NCI-H748 (cell line): ENCODE measurements around the gene RAB7A.

Experiments
- DNase-seq: peaks from one replicate; lab custom pipeline; 2025; ENCODE audit not compliant: unreplicated experiment; lab: John Stamatoyannopoulos, UW

RAB7A gene

DNA sequence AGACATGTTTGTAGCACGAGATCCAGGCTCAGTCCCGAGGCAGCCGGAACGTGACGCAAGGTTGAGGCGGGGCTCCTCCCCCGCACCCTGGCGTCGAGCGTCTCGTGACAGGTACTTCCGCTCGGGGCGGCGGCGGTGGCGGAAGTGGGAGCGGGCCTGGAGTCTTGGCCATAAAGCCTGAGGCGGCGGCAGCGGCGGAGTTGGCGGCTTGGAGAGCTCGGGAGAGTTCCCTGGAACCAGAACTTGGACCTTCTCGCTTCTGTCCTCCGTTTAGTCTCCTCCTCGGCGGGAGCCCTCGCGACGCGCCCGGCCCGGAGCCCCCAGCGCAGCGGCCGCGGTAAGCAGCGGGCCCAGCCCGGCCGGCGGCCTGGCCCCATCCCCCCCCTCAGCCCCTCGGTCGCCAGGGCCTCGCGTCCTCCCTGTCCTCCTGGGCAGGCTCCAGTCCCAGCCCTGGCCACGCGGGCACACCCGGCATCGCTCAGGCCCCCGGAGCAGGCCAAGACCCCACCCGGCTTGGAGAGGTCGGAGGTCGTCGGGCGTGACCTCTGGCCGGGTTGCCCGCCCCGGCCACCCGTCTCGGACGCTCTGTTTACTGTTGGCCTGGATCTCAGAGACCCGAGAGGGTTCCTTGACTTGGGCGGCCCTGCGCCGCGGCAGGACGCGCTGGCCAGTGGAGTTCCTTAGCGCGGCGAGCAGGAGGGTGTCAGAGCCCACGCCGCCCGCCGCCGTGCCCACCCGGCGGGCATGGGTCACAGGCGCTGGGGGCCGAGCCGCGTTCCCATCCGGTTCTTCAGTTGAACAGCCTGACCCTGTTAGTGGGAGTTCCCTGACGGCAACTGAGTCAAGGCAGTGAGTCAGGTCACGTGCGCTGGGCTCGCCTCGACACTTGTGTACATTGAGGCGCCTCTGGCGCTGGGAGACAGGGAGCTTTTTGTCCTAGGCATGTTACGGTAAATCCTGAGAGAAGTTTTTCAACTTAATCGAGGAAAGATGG is at the start of gene RAB7A:
Gene RAB7A, plus strand, starts transcription at position 161 of the 994 bp plus-strand sequence. CDS start 69,185 bp downstream, outside the sequence.
- DNase-seq = peak; percentile 94

DNA sequence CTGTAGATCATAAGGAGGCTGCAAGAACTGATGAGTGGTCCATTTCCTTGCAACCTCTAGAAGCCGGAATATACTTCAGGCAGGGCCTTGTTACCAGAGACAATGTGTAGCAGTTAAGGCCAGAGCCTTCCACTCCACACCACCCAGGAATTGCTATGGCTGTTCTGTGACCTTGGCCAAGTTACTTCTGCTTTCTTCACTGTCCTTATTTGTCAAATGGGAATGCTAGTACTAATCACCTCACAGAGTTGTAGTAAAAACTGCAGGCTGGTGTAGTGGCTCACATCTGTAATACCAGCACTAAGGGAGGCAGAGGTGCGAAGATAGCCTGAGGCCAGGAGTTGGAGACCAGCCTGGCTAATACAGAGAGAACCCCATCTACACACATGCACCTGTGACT is 46.6 kb upstream of the RAB7A start:
- no peak for DNase-seq

DNA sequence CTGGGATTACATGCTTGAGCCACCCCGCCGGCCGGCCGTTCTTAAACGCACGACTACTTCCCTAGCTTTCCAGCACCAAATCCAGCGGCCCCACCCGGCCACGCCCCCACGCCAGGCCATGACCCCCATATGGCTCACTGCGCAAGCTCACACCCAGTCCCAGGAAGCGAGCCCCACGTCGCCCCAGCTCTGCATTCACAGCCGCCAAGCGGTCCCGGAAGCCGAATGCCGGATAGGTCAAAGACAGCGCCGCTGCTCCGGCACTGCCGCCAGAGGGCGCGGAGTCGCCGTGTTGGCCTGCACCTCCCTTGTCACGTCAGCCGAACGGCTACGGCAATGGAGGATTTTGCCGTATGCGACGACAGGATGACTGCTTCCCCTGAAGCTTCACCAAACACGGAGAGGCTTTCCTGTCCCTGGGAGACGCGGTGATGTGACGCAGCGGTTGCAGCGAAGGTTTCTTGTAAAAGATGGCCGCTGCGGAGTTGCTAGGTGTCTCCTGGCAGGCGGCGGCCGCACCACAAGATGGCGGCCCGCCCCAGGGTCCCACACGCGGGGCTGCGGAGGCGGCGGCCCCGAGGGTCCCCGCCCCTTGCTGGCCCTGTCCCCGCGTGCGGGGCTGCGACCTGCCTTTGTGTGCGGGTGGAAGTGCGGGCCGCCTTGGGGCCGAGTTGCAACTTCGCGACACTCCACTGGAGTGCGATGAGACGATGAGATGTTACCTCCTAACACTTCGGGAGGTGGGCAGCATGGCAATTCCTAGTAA is 45.2 kb upstream of the RAB7A start:
- peak; percentile 95 for DNase-seq

DNA sequence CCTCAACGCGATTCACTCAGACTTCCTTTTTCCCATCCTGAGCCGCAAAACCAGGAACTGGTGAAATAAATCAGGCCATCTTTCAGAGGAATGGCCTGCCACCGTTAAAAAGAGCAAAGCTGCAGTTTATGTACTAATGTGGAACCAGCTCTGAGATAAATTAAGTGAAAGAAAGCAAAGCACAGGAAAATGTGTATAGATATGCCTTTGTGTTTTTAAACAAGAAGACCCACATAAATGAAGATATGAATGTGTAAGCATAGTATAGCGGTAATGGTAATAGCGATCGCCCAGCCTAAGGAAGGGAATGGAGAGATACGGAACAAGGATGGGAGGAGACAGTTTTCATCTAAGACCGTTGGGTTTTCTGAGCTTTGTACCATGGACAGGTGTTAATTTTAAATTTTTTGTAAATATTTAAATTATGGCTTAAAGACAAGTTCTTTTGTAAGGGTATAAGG is 44.6 kb upstream of the RAB7A start:
- no peak for DNase-seq

DNA sequence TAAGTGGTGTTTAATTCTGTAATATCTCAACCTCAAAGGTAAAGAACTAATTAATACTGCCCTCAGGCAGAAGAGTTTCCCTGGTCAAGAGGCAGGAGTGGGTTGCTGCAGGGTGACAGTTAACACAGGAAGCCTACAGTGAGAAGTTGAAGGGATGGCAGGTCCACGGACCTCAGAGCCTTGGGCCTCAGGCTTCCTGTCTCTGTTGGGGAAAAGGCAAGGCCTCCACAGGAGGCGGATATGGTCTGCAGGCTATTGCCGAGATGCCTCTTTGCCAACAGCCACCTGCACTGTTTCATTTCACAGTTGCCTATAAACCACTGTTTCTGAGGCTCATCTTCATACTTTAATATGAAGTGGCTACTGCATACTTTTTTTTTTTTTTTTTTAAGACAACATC is 42.0 kb upstream of the RAB7A start:
- no peak for DNase-seq

DNA sequence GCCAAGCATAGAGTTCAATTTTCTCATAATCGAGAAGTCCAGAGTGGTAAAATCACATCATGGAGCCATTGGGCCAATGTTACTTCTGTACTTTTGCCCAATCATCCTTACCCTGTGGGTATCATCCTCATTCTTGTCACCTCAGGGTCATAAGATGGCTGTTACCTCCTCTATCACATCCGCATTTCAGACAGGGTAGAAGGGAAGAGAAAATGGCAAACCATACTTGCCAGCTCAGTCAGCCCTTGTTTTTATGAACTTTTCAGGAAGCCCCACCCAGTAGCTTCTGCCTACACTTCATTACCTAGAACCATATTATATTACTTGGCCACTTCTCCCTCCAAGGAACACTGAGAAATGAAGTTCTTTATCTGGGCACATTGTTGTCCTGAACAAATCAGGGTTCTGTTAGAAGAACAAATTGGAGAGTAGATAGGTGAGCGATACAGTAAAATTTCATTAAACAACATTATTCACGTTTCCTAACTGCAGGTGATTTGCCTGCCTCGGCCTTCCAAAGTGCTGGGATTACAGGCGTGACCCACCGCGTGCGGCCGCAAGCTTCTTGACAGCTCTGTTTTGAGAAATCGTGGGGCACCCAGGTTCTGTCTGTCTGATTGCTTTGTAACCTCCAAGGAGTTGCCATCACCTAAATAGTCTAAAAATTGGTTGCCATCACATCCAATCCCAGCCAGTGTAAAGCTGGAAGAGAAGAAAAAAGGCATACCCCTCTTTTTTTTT is 40.8 kb upstream of the RAB7A start:
- no peak for DNase-seq

DNA sequence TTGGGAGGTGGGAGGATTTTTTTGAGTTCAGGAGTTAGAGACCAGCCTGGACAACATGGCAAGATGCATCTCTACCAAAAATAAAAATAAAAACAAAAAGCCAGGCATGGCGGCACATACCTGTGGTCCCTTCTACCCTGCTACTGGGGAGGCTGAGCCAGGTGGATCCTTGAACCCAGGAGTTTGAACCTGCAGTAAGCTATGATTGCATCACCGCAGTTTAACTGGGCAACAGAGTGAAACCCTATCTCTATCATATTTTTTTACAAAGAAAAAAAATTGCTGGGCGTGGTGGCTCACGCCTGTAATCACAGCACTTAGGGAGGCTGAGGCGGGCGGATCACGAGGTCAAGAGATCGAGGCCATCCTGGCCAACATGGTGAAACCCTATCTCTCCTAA is 39.5 kb upstream of the RAB7A start:
- no peak for DNase-seq

DNA sequence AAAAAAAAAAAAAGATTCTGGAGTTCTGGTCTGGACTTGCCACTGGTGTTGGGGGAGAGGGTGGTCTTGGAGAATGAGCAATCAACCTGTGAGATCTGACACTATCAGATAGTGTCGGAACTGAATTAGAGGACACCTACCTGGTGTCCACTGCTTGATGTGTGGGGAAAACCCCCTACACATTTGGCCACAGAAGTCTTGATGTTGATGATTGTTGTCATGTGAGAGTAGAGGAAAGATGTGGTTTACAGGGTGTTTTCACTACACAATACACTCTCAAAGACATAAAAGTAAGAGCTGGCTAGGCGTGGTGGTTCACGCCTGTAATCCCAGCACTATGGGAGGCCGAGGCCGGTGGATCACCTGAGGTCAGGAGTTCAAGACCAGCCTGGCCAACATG is 36.9 kb upstream of the RAB7A start:
- DNase-seq = no peak

DNA sequence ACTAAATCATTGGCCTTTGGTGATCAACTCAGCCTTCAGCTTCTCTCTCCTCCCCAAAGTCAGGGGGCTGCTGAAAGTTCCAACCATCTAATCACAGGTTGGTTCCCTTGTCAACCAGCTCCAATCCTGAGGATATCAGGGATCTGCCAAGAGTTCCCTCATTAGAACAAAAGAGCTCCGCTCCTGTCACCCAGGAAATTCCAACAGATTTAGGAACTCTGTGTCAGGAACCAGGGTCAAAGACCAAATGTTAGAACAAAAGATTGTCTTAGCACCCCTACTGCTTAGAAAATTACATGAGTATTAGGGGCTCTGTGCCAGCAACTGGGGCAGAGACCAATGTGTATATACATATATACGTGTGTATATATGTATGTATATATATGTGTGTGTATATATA is 32.3 kb upstream of the RAB7A start:
- no peak for DNase-seq

DNA sequence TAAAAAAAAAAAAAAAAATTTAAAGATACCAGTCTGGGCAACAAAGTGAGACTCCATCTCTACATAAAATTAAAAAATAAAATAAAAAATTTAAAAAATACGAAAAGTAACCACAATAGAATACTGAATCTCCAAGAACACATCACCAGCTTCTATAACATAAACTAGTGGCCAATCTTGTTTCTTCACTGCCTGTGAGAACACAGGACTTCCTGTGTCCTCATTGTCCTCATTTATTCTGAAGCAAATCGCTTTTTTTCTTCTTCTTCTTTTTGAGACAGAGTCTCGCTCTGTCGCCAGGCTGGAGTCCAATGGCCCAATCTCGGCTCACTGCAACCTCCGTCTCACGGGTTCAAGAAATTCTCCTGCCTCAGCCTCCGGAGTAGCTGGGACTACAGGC is 28.6 kb upstream of the RAB7A start:
- DNase-seq = no peak

DNA sequence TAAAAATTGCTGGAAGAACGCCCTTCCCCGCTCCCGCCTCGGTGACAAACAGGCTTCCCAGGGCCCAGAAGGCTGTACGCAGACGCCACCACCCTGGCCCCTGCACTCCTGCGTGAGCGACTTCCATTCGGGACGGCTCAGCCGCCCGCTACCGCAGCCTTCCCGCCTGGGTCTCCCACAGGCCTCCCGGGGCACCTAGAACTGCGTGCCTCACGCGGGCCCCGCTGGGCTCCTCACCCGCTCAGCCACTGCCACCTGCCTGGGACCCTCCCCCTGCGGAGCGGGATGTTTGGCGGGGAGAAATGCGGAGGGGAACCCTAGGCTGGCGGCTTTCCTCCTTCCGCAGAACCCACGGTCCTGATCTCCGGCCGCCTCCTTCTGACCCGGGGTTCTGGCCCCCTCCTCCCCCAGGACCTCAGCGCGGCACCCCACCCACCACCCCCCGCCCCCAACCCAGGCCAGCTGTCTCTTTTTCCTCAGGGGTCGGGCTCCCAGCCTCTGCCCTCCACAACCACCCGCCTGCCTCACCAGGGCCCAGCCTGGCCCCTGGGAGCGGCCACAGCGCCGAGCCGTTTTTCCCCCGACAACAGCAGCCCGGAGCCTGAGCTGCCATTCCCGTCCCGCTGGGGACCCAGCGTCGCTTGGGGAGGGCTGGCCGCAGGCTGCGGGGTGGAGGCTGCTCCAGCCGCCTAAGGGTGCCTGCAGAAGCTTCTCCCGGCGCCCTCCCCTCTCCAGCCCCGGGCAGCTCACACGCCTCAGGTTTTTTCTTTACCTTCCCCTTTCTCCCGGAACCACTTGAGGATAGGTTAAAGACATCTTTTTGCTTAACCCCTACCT is 27.6 kb upstream of the RAB7A start:
- DNase-seq = peak; percentile 58

DNA sequence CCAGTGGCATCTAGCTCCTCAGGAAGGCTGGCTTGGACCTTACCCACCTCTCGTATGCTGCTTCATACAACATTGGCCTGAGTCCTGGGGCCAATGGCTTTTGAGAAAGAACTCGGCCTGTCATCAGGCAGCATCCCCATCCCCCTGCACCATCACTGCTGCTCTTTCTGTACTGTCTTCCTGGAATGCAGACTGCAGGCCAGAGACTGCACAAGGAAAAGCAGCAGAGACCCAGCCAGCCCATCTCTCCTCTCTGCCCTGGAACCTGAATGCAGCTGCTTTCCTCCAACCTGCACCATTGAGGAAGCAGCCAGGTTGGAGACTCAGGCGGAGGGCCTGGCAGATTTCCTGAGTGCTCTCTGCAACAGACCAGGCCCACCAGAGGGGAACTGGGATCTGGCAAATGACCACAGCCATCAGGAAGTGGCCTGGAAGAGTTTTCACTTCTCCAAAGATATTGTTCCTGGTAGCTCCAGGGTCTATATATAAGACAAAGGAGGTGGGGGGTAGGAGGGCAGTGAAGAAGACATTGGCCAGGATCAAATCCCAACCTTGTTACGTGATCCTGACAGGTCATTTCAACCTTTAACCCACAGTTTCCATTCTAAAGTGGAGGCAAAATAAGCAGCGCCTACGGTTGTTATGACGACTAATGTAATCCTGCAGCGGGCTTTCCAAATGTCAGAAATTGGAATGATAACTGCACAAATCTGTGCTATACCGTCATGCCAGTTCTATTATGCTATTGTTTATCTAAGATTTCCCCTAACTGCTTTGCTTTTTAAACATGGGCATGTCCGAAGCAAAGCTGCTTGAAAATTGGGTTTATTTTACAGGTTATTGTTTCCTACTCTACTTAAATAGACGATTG is 24.4 kb upstream of the RAB7A start:
- DNase-seq = peak; percentile 24

DNA sequence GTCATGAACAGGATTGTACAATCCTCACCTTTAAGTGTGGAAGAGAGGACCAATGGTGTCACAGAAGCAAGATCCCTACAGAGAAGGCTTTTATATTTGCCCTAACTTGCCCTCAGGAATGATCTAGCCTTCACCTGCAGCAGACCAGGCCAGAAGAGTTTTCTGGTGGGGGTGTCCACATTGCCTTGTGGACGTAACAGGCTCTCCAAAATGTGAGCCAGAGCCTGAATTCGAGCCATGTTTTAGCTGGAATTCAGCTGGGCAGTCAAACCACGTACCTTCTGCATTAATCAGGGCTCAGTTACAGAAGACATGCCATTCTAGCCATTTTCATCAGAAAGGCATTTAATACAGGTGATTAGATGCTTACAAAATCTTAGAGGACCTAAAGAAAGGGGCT is 23.6 kb upstream of the RAB7A start:
- no peak for DNase-seq

DNA sequence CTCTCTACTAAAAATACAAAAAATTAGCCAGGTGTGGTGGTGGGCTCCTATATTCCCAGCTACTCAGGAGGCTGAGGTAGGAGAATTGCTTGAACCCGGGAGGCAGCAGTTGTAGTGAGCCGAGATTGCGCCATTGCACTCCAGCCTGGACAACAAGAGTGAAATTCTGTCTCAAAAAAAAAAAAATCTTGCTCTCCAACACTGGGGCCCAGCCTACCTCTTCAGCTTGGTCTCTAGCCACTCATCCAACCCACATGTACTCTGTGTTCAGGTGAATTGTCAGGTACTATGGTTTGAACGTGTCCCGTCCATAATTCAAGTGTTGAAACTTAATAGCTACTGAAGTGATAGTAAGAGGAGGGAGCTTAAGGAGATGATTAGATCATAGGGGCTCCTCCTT is 22.4 kb upstream of the RAB7A start:
- DNase-seq = no peak

DNA sequence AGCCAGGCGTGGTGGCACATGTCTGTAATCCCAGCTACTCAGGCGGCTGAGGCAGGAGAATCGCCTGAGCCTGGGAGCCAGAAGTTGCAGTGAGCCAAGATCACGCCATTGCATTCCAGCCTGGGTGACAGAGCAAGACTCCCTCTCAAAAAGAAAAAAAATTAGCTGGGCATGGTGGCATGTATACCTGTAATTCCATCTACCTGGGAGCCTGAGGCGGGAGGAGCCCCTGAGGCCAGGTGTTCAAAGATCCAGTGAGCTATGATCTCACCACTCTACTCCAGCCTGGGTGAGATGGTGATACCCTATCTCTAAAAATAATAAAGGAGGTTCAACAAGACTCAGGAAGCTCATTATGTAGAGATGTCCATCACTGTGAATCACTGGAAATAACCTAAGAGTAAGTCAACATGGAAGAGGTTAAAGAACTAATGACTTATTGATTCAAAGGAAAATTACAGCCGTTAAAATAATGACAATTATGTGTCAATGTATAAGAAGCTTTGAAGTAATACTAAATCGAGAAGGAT is 19.8 kb upstream of the RAB7A start:
- no peak for DNase-seq

DNA sequence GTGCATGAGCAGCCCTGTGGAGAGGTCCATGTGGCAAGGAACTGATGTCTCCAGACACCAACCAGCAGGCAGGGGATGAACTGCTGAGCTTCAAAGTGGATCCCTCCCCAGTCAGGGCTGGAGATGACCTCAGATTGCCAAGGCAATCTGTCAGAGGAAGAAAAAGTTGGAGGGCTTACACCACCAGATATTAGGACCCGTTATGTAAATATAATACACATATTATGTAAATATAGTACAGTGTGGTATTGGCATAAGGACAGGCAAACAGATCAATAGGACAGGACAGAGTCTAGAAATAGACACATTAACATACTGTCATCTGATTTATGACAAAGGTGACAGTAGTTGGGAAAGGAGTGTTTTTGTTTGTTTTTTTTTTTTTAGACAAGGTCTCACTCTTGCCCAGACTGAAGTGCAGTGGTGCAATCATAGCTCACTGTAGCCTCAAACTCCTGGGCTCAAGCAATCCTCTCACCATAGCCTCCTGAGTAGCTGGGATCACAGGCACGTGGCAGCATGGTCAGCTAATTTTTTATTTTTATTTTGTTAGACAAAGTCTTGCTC is 18.0 kb upstream of the RAB7A start:
- DNase-seq = no peak

DNA sequence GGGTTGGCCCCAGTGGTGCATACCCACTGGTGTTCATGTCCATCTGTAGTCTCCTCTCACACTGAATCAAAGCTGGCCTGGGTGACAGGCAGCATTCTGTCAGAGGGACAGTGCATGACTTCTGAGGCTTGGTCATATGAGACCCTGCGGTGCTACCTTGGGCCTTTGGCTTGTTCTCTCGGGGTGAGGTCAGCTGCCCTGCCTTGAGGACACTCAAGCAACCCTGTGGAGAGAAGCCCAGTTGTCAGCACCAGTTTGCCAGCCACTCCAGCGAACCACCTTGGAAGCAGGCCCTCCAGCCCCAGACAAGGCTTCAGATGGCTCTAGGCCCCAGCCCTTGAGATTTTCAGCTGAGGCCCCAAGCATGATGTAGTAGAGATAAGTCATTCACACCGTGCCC is 16.9 kb upstream of the RAB7A start:
- no peak for DNase-seq

DNA sequence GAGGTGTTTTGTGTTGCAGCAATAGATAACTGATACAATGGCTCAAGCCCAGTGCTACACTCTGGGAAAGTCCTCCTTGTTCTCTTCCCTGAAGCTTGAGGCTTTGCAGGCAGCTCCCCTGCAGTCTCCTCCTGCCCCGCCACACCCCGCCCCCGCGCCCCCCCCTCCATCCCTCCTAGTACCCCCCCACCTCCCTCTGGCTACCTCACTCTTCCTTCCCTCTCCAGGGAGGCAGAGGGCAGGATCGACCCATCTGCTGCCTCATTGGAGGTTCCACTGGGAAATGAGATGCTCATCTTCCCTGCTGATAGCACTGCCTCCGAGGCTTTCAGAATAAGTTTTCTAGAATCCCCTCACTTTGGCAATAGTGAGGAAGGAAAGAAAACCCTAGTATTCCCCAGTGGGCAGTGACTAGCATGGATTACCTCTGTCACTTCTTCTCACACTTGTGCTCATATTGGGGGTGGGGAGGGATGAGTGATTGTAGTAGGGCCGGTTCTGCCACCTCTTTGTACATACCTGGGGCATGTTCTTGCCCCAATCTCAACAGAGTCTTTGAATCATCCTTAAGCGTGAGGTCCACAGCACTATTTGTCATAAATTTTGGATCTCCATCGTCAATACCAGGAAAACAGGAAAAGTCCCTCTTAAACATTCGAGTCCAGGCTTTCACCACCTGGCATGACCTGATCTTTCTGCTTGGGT is 16.3 kb upstream of the RAB7A start:
- no peak for DNase-seq
